GM12873 (cell line): Measurements from ENCODE around the gene PRKCD.
A peak's percentile ranks its signal among the peaks of the same experiment; 100 is the strongest.

Experiments used
- CTCF ChIP-seq: IDR thresholded peaks from 2 replicates; pipeline ENCODE4 v1.5.1; 2012; ENCODE audit warnings: low read depth, mild to moderate bottlenecking, moderate library complexity, low read length, control low read depth; ENCODE audit not compliant: insufficient read depth; ENCODE audit errors: missing control alignments

Gene PRKCD

GRCh38 chr3:53131096-53131495 lies 29.9 kb upstream of the PRKCD start:
- TF ChIP-seq CTCF, result no peak

- TF ChIP-seq CTCF, result no peak
Measured at GRCh38 chr3:53132347-53132746, 28.7 kb upstream of the PRKCD start.

- peak; percentile 96 for TF ChIP-seq CTCF
Measured at GRCh38 chr3:53134631-53135232, 26.3 kb upstream of the PRKCD start.

- no peak for TF ChIP-seq CTCF
Measured at GRCh38 chr3:53137221-53137620, 23.8 kb upstream of the PRKCD start.

- TF ChIP-seq CTCF, result no peak
Measured at GRCh38 chr3:53137835-53138446, 23.1 kb upstream of the PRKCD start.

- TF ChIP-seq CTCF, result no peak
Measured at GRCh38 chr3:53139906-53140846, 20.8 kb upstream of the PRKCD start.
